IMR-90 (cell line): ENCODE measurements around the gene FRMD5.

Experiments used
- BHLHE40 ChIP-seq: fragments of 150-350 bp; IDR thresholded peaks from 2 replicates; pipeline ENCODE4 v1.6.1; 2016; ENCODE audit warnings: mild to moderate bottlenecking, low read depth, low read length
- CEBPB ChIP-seq: IDR thresholded peaks from 2 replicates; pipeline ENCODE4 v1.6.1; 2012; ENCODE audit warnings: low read depth, low read length, improper control_type of control experiment
- CTCF ChIP-seq: conservative IDR thresholded peaks from 2 replicates; pipeline ENCODE4 v1.5.1; 2012; ENCODE audit warnings: mild to moderate bottlenecking, low read depth, low read length, improper control_type of control experiment
- MAFK ChIP-seq: IDR thresholded peaks from 2 replicates; pipeline ENCODE4 v1.6.1; 2012; ENCODE audit warnings: low read depth, low read length, improper control_type of control experiment
- NFE2L2 ChIP-seq: fragments of 150-350 bp; IDR thresholded peaks from 2 replicates; pipeline ENCODE4 v1.6.1; 2016; ENCODE audit warnings: low read depth, mild to moderate bottlenecking, low read length
- POLR2A ChIP-seq: IDR thresholded peaks from 2 replicates; pipeline ENCODE4 v1.6.1; 2012; ENCODE audit warnings: mild to moderate bottlenecking, low read depth, low read length
- RAD21 ChIP-seq: IDR thresholded peaks from 2 replicates; pipeline ENCODE4 v1.6.1; 2012; ENCODE audit warnings: low read length, improper control_type of control experiment
- RCOR1 ChIP-seq: IDR thresholded peaks from 2 replicates; pipeline ENCODE4 v1.6.1; 2012; ENCODE audit warnings: mild to moderate bottlenecking, low read length, improper control_type of control experiment; ENCODE audit not compliant: insufficient replicate concordance
- RFX5 ChIP-seq: IDR thresholded peaks from 2 replicates; pipeline ENCODE4 v1.8.0; 2012; ENCODE audit warnings: low read depth, mild to moderate bottlenecking, low read length, moderate library complexity
- SMC3 ChIP-seq: fragments of 150-350 bp; IDR thresholded peaks from 2 replicates; pipeline ENCODE4 v1.6.1; 2016; ENCODE audit warnings: low read depth, mild to moderate bottlenecking, antibody characterized with exemption, low read length, moderate library complexity
- TF ChIP-seq, protein P1 (sequence below): fragments of 150-350 bp; IDR thresholded peaks from 2 replicates; pipeline ENCODE4 v1.6.1; 2016; ENCODE audit warnings: low read depth, mild to moderate bottlenecking, low read length, moderate library complexity, borderline replicate concordance

- TF ChIP-seq CTCF: no peak
- no peak for TF ChIP-seq MAFK
- TF ChIP-seq RAD21: no peak
- no peak for TF ChIP-seq NFE2L2
- TF ChIP-seq POLR2A: no peak
- TF ChIP-seq RFX5: no peak
- TF ChIP-seq RCOR1: no peak
- TF ChIP-seq, protein P1, sequence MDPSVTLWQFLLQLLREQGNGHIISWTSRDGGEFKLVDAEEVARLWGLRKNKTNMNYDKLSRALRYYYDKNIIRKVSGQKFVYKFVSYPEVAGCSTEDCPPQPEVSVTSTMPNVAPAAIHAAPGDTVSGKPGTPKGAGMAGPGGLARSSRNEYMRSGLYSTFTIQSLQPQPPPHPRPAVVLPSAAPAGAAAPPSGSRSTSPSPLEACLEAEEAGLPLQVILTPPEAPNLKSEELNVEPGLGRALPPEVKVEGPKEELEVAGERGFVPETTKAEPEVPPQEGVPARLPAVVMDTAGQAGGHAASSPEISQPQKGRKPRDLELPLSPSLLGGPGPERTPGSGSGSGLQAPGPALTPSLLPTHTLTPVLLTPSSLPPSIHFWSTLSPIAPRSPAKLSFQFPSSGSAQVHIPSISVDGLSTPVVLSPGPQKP: no peak
- no peak for TF ChIP-seq CEBPB
- TF ChIP-seq SMC3: no peak
- no peak for TF ChIP-seq BHLHE40
Measured at GRCh38 chr15:43913941-43914340, 281.1 kb downstream of the FRMD5 start.
